ENCODE measurements around the gene HHAT. TPM values are rescaled to one million over a fixed set of nuclear protein-coding genes. Genes with fewer than 3 reads are reported as not detected.

HHAT gene
- total and polyA plus RNA-seq, 12 donors: 0.81 to 4.3 (median 2.6) TPM

DNA sequence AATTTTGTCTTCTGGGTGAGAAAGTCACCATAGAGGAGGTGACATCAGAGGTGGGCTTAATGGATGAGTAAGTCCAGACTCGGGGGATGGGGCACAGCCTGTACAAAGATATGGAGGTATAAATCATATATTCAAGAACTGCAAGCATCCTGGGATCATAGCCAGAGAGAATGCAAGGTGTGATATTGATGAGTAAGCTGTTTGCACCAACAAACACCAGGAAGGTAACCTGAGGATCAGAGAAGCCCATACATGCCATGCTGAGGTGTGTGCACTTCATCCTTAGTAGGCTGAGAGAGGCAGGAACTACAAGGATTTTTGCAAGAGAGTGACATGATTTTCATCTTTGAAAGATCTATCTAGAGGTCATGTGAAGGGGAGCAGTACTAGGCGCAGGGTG, 306.4 kb downstream of the HHAT start:
- Histone ChIP-seq H3K27ac (no peak overlapping the region), H3K27me3 (no peaks in the 10 kb centered on the region), H3K9me3 (no peaks in the 10 kb centered on the region), H3K36me3 (no peaks in the 10 kb centered on the region), H3K4me1 (peaks cover 0 to 21% (median 9%) of the 10 kb centered on the region in 9 donors), H3K4me3 (no peak overlapping the region)
- DNase-seq (no peak), ATAC-seq (no peak)
- TF ChIP-seq, protein P1, sequence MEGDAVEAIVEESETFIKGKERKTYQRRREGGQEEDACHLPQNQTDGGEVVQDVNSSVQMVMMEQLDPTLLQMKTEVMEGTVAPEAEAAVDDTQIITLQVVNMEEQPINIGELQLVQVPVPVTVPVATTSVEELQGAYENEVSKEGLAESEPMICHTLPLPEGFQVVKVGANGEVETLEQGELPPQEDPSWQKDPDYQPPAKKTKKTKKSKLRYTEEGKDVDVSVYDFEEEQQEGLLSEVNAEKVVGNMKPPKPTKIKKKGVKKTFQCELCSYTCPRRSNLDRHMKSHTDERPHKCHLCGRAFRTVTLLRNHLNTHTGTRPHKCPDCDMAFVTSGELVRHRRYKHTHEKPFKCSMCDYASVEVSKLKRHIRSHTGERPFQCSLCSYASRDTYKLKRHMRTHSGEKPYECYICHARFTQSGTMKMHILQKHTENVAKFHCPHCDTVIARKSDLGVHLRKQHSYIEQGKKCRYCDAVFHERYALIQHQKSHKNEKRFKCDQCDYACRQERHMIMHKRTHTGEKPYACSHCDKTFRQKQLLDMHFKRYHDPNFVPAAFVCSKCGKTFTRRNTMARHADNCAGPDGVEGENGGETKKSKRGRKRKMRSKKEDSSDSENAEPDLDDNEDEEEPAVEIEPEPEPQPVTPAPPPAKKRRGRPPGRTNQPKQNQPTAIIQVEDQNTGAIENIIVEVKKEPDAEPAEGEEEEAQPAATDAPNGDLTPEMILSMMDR (IDR thresholded peaks at IDR 0.05): no peak
- WGBS, 2 donors: 89% methylated on average over 2 of the region's 2 CpGs
- intact Hi-C loops (cut with DNase I): no loop called here

DNA sequence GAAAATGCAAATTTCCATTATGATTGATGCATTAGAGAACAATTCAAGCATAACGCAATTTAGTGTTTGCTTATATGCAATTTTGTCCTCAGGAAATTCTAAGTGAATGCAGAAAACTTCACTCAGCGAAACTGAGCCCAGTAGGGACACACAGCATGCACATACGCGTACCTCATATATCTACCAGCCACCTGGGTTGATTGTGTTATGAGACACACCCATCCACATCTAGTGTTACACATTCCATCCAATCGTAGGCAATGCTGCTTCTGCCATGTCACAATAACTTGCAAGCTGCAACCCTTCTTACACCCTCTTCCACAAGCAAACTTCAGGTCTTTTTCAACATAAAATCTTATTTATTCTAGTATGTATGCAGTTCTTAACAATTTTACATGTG, 312.9 kb downstream of the HHAT start:
- peaks cover 0 to 11% (median 3%) of the 10 kb centered on the region in 9 donors for H3K4me1 ChIP-seq
- H3K9me3 ChIP-seq: no peaks in the 10 kb centered on the region
- no peak overlapping the region for H3K4me3 ChIP-seq
- intact Hi-C loops (cut with DNase I): no loop called here
- no peaks in the 10 kb centered on the region for H3K27me3 ChIP-seq
- DNase-seq (no peak), ATAC-seq (no peak)
- no peaks in the 10 kb centered on the region for H3K36me3 ChIP-seq
- TF ChIP-seq, protein P1 (IDR thresholded peaks at IDR 0.05): no peak
- WGBS, 2 donors: 84 to 89% methylated on average over 5 of the region's 5 CpGs
- H3K27ac ChIP-seq: no peak overlapping the region

DNA sequence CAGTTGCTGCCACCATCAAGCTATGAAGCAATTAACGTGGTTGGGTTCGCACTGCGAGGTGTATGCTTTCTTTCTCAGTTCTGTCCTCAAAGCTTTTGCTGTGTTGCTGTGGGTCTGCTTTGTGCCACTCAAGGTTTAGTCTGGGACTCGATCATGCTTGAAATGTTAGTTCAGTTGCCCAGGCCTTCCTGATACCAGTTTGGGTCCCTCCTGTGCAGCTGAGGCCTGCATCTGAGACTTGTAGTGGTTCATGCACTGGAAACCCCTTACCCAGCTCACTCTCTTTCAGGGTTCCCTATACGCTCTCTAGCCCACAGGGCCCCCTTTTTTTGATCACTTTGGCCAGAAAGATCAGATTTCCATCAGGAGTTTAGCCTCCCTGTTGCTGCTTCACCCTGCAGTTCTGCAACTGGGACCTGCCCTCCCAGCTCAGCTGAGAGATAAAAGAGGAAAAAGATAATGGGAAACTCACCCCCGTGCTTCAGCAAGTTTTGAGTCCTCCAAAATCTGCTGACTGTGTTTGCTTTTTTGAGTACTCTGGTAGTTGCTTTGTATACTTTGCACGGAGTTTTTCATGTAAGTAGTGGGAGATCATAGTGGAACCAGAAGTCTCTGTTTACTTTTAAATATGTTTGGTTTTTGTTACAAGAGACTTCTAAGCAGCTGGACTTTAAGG, 317.0 kb downstream of the HHAT start:
- H3K4me1 ChIP-seq: peaks cover 0 to 11% (median 5%) of the 10 kb centered on the region in 9 donors
- H3K9me3 ChIP-seq: no peaks in the 10 kb centered on the region
- 74 to 78% methylated on average over 7 of the region's 7 CpGs for WGBS, 2 donors
- intact Hi-C loops (cut with DNase I): no loop called here
- ATAC-seq: no peak
- TF ChIP-seq, protein P1 (IDR thresholded peaks at IDR 0.05): no peak
- no peak overlapping the region for H3K27ac ChIP-seq
- no peaks in the 10 kb centered on the region for H3K36me3 ChIP-seq
- DNase-seq: no peak
- no peaks in the 10 kb centered on the region for H3K27me3 ChIP-seq
- no peak overlapping the region for H3K4me3 ChIP-seq

DNA sequence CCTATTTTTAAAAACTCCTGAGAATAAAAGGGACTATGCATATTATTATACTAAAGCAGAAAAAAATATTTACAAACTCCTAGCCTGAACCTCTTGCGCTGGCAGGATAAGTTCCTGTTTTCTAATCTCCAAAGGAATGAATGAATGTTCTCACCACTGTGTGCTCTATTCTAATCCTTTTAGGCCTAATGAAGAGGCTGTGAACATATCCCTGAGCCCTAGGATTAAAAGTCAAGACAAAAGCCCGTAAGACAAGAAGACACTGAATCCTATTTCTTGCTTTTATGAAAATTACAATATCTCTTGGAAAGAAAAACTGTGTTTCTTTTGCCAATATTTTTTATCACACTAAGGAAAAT, 317.5 kb downstream of the HHAT start:
- Histone ChIP-seq H3K36me3 (no peaks in the 10 kb centered on the region), H3K4me1 (peaks cover 0 to 11% (median 5%) of the 10 kb centered on the region in 9 donors), H3K27me3 (no peaks in the 10 kb centered on the region), H3K9me3 (no peaks in the 10 kb centered on the region), H3K4me3 (no peak overlapping the region), H3K27ac (no peak overlapping the region)
- no peak for ATAC-seq
- no peak for DNase-seq
- intact Hi-C loops (cut with DNase I): no loop called here
- TF ChIP-seq, protein P1 (IDR thresholded peaks at IDR 0.05): no peak
- 75 to 77% methylated on average over 2 of the region's 2 CpGs for WGBS, 2 donors

Measured in heart right ventricle (tissue), 16 donors.